ENCODE measurements around the gene CACNA1E. TPM values are rescaled to one million over a fixed set of nuclear protein-coding genes. Genes with fewer than 3 reads are reported as not detected.

Gene CACNA1E
- polyA plus RNA-seq, 4 donors, result 0.14 to 0.71 (median 0.40) TPM

DNA sequence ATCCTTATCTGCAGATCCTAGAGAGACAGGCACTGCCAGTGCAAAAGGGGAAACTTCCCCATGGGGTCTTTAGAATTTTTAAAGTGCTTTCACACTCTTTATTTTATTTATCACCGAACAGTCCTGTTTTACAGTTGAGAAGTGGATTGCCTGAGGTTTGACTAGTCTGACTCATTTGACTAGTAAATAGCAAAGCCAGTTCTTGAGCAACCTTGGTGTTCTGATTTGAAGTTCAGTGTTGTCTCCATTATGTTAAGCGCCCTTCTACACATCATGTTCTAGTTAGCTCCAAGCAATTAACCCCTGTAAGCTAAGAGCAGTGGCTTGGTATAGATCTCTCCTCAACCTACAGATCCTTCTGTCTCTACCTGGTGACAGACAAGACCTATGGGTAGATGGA, 262.9 kb downstream of the CACNA1E start:
- DNase-seq (ENCODE audit: low read depth in 4 of 4, low spot score in 2 of 4), result no peak

DNA sequence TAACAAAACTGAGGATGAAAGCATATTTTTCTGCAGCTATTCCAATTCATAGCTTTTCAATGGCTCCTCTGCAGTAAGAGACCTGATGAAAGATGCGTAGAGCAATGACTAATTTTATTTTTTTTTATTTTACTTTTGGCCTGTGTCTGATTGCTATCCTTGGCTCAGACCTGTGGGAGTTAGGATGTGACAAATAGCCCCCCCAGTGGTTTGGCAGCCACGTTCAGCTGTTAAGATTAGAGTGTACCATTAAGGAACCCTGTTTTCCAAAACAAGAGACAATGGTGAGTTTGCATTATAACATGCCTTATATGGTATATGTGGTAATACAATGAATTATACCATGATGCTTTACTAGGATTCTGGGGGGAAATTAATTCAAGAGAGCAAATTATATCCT, 264.7 kb downstream of the CACNA1E start:
- DNase-seq (ENCODE audit: low read depth in 4 of 4, low spot score in 2 of 4), result no peak

DNA sequence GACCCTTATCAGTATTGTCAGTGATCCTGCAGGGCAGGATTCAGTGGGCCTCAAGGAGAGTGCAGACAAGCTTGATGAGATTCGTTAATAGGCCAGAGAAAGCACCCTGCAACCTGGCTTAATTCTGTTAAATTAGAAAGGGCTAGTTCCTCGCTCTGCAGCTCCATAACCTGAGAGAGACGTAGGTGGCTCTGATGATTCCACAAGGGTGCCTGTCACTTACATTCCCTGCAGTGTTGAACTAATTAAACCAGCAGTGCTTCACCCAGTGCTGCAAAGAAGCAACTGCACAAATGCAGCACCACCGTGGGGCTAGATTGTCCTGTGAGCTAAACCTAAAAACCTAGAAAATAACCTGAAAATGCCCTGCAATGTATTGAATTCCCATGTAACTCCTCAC, 270.8 kb downstream of the CACNA1E start:
- no peak for DNase-seq (ENCODE audit: low read depth in 4 of 4, low spot score in 2 of 4)

DNA sequence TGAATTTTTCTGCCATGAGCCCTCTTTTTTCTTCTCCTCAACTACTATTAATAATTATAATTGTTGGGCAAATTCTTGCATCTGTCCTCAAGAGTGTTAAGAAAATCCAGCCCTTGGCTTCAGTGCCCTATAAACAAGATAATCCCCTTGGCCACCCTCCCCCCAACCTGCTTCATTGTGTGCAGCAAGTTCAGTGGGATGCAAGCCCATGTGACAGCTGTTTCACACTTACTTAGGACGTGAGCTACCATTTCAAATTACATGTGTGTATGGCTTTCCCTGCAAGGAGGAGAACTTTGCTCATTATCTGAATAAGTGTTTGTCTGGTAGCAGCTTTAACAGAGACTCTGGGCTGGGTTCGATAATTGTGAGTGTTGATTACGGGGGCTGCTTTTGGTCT, 276.2 kb downstream of the CACNA1E start:
- no peak for DNase-seq (ENCODE audit: low read depth in 4 of 4, low spot score in 2 of 4)

DNA sequence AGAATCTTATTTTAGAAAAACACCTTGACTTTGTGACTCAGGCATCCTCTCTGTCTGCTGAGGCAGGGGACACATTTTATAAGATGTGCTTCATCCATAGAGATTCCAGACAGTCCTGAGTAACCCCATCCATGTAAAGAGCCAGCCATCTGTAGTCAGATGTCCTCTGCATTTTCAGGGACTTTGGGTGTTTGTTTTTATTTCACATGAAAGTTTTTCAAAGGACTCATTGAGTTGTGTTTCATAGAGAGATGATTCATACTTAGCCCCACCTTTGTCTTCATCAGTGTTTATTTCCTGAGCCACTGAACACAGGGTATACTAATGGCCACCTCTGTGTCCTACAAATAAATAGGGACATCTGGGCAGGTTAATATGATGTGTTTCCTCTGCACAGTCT, 280.4 kb downstream of the CACNA1E start:
- DNase-seq (ENCODE audit: low read depth in 4 of 4, low spot score in 2 of 4), result no peak

DNA sequence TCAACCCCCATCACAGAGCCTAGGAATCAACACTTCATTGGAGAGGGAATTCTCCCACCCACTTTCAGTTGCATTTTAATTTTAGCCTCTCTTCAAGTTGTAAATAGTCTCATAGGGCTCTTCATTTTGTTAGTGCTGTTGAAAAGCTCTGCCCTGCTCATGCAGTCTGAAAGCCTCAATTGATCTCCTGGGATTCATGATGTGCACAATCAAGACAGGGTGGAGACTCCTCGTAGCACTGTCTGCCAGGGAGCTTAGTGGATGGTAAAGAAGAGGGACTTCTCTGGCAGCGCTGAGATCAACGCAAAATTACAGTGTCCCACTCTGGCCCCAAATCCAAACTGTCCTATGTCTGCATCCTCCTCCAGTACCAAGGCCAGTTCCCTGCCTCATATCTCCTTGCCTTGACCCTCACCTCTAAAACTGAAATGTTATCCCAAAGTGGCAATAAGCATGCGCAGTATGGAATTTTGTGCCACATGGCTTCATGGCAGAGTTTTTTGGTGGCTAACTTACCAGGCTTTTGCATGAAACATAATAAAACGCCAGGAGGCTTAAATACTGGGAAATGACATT, 282.2 kb downstream of the CACNA1E start:
- DNase-seq (ENCODE audit: low read depth in 4 of 4, low spot score in 2 of 4), result no peak

DNA sequence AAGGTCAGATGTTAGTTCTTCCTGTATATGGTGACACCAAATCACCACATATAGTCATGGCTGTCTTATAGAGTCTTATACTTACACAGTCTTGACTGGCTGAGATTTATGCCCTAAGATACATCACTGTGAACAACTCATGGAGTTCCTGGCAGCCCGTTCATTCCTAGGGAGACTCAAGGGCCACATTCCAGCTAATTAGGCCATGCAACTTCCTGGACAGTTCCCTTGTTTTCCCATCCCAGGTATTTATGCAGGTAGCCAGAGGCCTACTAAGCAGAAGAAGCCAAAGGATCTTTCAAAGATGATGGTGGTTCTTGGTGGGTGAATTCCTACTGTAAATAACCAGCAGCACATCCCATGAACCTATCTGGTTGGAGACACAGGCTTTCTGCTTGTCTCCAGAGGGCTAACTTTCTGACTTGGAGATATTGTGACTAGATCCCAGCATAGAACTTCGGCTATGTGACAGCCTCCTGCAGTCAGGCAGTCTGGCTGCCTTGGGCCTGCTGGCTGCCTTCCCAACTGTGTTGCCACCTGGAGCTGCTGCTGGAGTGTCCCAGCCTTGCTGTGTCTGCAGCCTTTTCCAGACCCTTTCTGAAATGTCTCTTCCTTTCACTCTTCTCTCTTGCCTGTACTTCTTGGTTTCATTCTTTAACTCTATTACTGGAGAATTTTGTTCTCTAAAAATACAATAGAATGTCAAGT, 283.8 kb downstream of the CACNA1E start:
- DNase-seq (ENCODE audit: low read depth in 4 of 4, low spot score in 2 of 4), result no peak

DNA sequence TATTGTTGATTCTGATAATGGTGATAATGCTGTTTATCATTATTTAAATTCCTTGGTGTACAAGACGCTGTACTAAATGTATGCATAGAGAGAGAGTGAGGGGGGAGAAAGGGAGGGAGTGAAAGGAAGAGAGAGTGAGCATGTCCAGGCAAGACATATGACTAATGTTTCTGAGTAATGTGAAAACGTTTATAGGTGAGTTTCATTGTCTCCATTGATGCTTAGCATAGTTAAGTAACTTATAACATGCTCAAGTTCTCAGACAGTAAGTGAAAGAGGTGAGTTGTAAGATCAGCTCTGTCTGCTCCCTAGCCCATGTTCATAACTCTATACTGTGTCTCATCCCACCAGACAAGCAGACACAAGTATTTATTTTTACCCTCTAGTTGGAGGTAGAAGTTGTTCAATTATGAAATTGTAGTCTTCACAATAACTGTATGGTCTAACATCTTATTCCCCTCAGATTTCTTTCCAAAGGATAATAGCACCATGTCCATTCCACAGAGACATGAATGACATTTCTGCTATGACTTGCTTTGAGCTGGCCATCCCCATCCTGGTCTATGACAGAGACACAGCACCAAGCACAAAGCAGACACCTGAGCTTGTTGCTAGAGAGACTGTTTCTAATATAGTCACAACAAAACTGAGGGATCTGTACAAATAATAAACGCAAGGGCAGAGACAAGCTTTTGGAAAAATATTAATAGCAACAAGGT, 285.1 kb downstream of the CACNA1E start:
- DNase-seq (ENCODE audit: low read depth in 4 of 4, low spot score in 2 of 4), result no peak

DNA sequence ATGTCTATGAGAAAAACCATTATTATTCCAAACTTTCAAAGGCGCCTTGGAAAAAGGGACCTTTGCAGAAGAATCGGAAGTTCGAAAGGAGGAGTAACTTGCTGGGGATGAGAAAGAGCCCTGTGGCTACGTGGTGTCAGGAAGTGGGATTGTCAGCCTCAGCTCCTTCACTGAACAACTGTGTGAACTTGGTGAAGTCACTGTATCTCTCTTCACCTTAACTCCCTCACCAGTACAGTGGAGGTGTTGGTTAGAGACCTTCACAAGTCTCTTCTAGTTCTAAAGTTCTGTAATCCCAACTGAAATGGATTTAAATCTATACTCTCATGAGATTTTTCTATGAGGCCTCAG, 285.6 kb downstream of the CACNA1E start:
- no peak for DNase-seq (ENCODE audit: low read depth in 4 of 4, low spot score in 2 of 4)

DNA sequence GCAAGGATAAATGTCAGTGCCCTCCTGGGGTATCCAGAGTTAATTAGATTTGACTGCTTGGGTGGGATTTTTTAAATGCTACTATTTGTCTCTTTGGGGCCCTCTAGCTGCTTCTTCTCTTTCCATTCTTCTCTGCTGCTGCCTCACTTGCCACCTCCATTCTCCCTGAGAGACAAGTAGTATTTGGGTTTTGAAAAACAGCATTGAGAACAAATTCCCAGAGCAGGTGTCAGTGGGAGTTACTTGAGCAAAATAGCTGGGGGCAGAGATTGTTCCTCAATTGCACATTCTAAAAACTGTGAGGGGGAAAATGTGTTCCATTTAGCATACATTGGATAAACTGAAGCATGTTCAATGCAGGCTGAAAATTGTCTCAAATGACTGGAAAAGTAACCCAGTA, 286.5 kb downstream of the CACNA1E start:
- no peak for DNase-seq (ENCODE audit: low read depth in 4 of 4, low spot score in 2 of 4)

DNA sequence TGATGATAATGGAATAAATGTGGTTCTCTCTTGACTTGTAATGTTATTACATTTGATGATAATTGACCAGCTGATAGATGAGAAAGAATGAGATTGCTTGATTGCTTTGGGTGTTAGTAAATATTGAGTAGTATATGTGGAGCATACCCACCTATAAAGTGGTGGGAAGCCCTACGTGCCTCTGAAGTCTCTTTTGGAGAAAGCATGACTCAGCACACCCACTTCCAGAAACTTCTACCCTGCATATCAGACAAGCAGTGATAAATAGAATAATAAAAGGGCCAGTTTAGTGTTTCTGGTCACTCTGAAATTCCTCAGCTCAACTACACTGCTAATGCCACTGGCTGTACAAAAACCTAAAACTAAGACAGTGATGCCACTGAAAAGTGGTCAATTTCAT, 289.4 kb downstream of the CACNA1E start:
- no peak for DNase-seq (ENCODE audit: low read depth in 4 of 4, low spot score in 2 of 4)

DNA sequence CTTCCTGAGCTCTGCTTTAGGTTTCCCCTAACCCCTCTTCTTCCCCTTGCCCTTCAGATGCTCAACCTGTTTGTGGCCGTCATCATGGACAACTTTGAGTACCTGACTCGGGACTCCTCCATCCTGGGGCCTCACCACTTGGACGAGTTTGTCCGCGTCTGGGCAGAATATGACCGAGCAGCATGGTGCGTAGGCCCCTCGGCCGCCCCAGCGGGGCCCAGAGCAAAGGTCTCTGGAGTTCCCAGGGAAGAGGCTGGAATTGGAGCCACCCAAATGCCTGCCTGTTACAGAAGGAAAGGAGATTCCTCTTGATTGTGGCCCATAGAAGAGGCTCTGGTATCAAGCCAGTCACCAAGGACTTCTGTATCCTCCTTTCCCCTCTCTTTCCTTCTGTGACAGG, 292.7 kb downstream of the CACNA1E start:
- no peak for DNase-seq (ENCODE audit: low read depth in 4 of 4, low spot score in 2 of 4)

DNA sequence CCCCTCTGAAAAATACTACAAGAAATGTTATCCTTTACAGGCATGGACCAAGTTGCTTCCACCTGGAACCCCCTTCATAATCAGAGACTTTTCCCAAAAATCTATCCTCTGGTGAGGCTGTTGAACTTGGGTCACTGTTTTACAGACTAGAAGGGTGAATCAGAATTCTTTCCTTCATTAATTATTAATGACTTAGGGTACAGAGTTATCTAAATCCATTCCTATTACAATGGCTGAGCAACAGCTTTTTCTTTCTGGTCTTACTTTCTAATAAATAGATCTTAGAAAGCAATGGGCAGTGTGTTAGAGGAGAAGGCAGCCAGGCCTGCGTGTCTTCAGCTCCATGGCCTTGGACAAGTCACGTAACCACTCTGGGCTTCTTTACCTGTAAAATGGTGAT, 294.0 kb downstream of the CACNA1E start:
- DNase-seq (ENCODE audit: low read depth in 4 of 4, low spot score in 2 of 4), result no peak

DNA sequence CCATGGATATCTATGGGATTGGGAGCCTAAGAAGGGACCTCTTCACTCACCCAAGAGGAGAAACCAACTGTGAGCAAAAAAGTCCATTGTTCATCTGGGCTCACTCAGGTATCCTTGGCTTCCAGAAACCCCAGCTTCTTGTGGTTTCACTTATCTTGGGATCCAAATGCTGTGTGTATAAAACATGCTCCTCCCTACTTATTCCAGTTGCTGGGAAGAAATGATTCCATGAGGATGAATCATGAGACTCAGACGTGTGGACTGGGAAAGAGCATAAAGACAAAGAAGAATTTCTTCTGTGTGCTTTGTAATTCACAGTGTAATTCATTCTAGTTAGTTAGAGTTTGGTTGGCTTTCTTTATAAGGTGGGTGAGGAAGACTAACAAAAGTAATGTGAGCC, 294.5 kb downstream of the CACNA1E start:
- no peak for DNase-seq (ENCODE audit: low read depth in 4 of 4, low spot score in 2 of 4)

DNA sequence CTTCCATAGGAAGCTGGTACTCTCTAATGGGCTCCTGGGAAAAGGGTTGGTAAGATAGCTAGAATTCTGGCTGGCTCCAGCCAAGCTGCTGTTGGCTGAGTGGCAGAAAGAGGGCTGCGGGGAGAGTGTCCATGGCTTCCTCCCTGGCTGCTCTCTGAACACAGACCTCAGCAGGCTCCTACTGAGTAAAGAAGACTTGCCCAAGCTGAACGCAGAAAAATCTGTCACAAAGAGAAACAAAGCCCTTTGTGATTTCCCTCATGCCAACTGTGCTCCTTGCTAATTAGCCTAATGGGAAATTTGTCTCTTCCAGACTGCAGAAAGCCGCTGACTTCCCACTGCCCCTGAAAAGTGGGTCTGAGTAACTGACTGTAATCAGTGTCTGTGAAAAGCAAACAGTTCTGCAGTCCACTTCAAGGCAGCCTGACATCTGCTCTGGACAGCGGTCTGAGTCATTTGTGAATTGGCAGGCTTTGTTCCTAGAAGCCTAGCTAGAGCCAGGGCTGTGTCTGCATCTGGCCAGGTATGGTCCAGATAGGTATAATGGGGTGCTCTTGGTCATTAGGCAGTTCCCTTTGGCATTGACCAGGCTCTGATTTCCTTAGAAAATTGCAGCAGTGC, 295.4 kb downstream of the CACNA1E start:
- no peak for DNase-seq (ENCODE audit: low read depth in 4 of 4, low spot score in 2 of 4)

DNA sequence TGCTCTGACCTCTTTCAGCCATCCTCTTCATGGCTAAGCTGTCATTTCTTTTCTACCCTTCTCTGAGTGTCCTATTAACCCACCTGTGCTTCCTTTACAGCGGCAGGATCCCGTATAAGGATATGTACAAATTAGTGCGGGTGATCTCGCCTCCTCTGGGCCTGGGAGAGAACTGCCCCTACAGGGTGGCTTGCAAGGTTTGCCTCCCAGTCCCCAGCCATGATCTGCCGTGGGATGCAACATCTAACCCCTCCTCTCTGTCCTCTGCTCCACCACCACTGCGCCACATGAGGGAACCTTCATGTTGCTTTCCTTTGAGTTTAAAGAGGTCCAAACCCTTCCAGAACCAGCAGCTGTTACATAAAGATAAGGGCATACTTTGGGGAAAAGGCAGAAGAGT, 296.0 kb downstream of the CACNA1E start:
- DNase-seq (ENCODE audit: low read depth in 4 of 4, low spot score in 2 of 4), result no peak

DNA sequence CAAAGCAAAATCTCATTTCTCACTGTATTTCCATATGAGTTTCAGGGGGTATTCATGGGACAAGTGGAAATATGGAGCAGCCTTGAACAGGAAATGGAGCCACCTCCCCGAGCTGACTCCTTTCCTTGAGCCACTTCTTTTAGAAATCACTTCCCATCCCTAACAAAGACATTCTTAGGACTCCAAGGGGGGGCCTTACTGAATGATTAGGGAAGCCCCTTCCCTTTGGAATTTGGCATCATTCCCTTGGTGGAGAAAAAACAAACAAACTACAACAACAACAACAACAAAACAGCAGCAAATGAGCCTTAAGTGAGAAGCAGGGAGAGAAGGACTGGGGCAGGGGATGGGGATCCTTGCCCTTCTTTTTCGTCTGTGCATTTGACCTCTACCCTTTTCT, 299.9 kb downstream of the CACNA1E start:
- DNase-seq (ENCODE audit: low read depth in 4 of 4, low spot score in 2 of 4), result no peak

DNA sequence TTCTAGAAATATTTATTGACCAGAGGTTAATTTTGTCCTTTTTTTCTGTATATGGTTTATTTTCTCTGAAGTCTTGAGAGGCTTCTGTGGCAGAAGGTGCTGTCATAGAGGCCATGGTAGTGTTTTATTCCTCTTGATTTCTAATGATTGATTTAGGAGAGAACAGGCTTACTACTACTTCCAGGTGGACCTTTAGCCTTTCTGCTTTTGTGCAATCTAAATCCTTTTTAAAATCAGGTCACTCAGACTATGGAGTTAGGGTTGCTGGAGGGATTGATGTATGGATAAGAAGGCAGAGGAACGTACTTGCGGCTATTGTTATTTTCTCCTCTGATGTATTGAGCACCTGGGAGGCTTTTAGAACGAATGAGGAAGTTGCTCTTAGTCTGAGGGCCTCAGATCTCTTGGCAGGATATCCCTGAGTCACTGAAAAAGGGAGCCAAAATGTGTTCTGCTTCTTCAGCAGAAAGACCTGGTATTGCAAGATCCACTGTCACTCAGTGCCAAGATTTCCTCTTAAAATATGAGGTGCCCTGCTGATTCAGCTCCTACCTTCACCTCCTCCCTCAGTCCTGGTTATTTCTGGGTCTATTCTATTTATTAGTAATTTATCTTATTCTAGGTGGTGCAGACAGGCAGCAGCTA, 300.8 kb downstream of the CACNA1E start:
- no peak for DNase-seq (ENCODE audit: low read depth in 4 of 4, low spot score in 2 of 4)

DNA sequence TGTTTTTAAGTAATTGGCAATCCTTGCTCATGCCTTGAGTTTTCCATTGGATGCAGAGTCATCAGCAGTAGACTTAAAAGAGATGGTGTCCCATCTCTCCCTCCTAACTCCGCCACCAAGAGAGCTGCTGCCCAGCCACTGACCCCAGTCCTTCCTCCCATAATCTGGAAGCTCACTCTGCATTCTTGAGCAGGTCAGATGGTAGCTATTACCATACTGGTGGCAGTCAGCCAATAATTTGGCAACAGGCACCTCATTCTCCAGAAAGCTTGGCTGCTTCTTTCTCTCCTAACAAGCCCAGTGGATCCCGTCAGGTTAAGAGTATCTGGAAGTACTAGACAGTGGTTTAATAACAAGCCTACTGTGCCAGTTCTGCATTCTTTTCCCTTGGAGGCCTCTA, 306.1 kb downstream of the CACNA1E start:
- DNase-seq (ENCODE audit: low read depth in 4 of 4, low spot score in 2 of 4), result no peak

DNA sequence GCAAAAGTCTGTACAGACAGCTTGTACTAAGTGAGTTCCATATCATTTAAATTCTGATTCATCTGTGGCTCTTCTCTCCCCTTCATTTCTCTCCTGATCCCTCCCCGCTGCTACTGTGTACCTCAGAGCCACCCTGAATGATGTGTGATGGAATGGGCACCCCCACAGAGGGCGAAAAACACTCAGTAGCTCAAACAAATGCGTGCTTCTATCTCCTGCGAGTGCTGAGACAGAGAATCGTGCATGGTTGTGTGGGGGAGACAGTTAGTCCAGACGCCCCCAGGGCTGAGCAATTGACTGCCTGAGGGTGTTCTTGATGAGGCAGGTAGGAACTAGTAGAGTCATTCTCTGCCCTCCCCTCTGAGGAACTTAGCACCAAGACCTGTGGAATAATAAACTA, 308.4 kb downstream of the CACNA1E start:
- no peak for DNase-seq (ENCODE audit: low read depth in 4 of 4, low spot score in 2 of 4)

DNA sequence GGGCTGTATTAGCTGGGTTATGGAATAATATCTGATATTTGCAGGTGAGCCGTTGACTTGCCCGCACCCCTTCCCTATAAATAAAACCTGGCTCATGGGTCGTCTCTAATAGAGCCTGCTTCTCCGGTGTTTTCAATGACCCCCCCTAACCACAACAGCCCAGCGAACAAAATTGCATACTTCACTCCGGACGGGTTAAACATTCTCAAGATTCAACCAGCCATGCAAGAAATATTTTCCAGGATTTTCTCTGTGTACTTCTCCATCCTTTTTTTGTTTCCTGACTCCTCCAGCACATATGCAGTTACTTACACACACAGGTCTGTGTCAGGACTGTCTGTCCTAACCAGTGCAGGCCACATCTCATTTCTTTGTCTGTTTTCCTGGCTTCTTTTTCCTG, 310.5 kb downstream of the CACNA1E start:
- peak in 2 of 4 donors; percentile 3 to 15 for DNase-seq (ENCODE audit: low read depth in 4 of 4, low spot score in 2 of 4)
